Daoy (cell line): ENCODE measurements around the gene CTXND1. TPM values are rescaled to one million over a fixed set of nuclear protein-coding genes. Genes with fewer than 3 reads are reported as not detected.
A peak's percentile ranks its signal among the peaks of the same experiment; 100 is the strongest.

Experiments used
- DNase-seq: peaks from one replicate; pipeline ENCODE4 v3.0.0-alpha.2; 2015; ENCODE audit warnings: low read depth
- total RNA-seq: library from RNA; depleted of rRNA; stranded (reverse); fragments of >200 nt; shearing (Covaris generic); gene quantifications from 2 replicates; pipeline ENCODE4 v1.2.3, GENCODE V29; 2014; rRNA removed

CTXND1 gene
- total RNA-seq, 1 experiment from 2014 or later: not detected

GRCh38 chr15:80160570-80161156 is 91.3 kb downstream of the CTXND1 start:
- peak; percentile 89 for DNase-seq

- peak; percentile 80 for DNase-seq
These were observed 92.0 kb downstream of the CTXND1 start for GRCh38 chr15:80159811-80160569.

GRCh38 chr15:80159301-80159700 is 92.7 kb downstream of the CTXND1 start:
- no peak for DNase-seq

- no peak for DNase-seq
These were observed 94.8 kb downstream of the CTXND1 start for GRCh38 chr15:80157215-80157614.

- DNase-seq: no peak
These were observed 95.8 kb downstream of the CTXND1 start for GRCh38 chr15:80156176-80156720.

GRCh38 chr15:80155378-80156175 is 96.4 kb downstream of the CTXND1 start:
- peak; percentile 41 for DNase-seq

- DNase-seq: no peak
These were observed 97.0 kb downstream of the CTXND1 start for GRCh38 chr15:80155001-80155377.

- no peak for DNase-seq
These were observed 97.7 kb downstream of the CTXND1 start for GRCh38 chr15:80154336-80154735.

- no peak for DNase-seq
These were observed 98.1 kb downstream of the CTXND1 start for GRCh38 chr15:80153900-80154299.

- peak; percentile 64 for DNase-seq
These were observed 98.8 kb downstream of the CTXND1 start, which contains the start of gene FAH for GRCh38 chr15:80152896-80153876. Gene FAH (plus strand): TSS chr15:80152999. CDS start chr15:80153055, 56 bp downstream.

GRCh38 chr15:80152180-80152895 is 99.7 kb downstream of the CTXND1 start:
- peak; percentile 95 for DNase-seq

GRCh38 chr15:80151576-80151975 is 100.4 kb downstream of the CTXND1 start:
- DNase-seq: no peak

- no peak for DNase-seq
These were observed 100.9 kb downstream of the CTXND1 start for GRCh38 chr15:80151148-80151547.

Other genes with a start within 250 kb of the CTXND1 start
- 67.9 and 102 TPM in 2 replicates for gene ZFAND6, start 192.5 kb downstream of the CTXND1 start, total RNA-seq
- gene FAH, start 99.2 kb downstream of the CTXND1 start, total RNA-seq: 17.7 and 22.4 TPM in 2 replicates
- gene ARNT2, start 152.2 kb upstream of the CTXND1 start, total RNA-seq: 7.8 and 8.0 TPM in 2 replicates